Fibroblast of skin of back (primary cell): ENCODE data around the gene MGLL.

Experiments used
- DNase-seq: peaks from one replicate; pipeline ENCODE4 v3.0.0-alpha.2; 2013

Gene MGLL

GRCh38 chr3:127647845-127648204 is 174.5 kb downstream of the MGLL start:
- no peak for DNase-seq

GRCh38 chr3:127647166-127647844 is 175.0 kb downstream of the MGLL start:
- no peak for DNase-seq

- peak; percentile 23 for DNase-seq
Measured at GRCh38 chr3:127646501-127647046, 175.7 kb downstream of the MGLL start.

DNA sequence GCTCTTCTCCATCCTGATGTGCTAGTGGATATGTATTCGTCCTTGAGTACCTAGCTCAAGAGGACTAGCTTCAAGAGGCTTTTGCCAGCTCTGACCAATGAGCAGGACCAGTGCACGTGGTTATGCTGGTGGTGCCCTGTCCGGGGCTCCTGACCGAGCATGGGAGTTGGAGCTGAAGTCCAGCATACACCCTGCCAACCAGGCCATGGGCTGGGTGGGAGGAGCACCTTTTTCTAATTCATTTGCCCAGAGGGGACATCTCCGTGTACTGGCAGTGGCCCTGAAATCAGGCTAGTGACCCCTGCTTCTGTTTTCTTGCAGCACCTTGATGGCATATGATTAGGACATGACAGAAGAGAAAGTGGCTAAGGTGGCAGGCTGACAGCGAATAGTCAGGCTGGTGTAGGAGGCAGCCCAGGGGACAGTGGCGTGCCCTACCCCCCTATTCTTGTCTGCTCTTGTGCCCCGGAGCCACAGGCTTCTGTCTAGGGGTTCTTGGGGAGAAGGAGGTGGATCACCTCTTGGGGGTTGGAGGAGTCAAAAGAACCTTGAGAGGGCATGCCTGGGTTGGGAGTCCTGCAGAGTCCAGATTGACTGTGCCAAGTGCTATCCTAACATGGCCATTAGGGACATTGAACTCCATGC is 176.8 kb downstream of the MGLL start:
- no peak for DNase-seq

- DNase-seq = no peak
Measured at GRCh38 chr3:127644641-127645370, 177.5 kb downstream of the MGLL start.

DNA sequence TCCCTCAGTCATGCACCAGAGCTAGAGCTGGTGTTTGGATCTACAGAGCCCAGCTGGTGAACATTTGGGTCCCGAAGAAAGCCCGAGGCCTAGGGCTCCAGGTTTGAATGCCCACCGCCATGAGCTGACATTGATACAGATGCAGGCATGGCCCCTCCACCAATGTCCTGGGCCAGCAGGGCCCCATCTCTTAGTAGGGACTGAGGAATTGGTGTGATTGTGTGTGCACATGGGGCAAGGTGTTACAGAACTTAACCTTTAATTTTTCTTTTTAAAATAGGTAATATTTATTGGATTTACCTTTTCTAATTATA is 182.3 kb downstream of the MGLL start:
- DNase-seq = no peak

GRCh38 chr3:127639173-127640041 is 182.9 kb downstream of the MGLL start:
- DNase-seq = peak; percentile 37
